ENCODE measurements around the gene SGMS1. TPM values are rescaled to one million over a fixed set of nuclear protein-coding genes. Genes with fewer than 3 reads are reported as not detected.

Gene SGMS1
- total and polyA plus RNA-seq, 2 donors (not counting 3 experiments of a cell fraction or from before 2014, with no cell fraction given), result 9.7 to 23.7 TPM

GRCh38 chr10:50624413-50624865 lies 683 bp upstream of the SGMS1 start:
- TF ChIP-seq MAX (IDR thresholded peaks at IDR 0.05; ENCODE audit: insufficient read depth, insufficient read length), result peak; percentile 78
- TF ChIP-seq GATA2 (IDR thresholded peaks at IDR 0.05; ENCODE audit: insufficient read depth, insufficient read length, low read depth, low read length), result no peak
- peak; percentile 65 for TF ChIP-seq POLR2A (IDR thresholded peaks at IDR 0.05; ENCODE audit: low read depth, low read length)
- peak; percentile 51 for TF ChIP-seq MYC (IDR thresholded peaks at IDR 0.05; ENCODE audit: low read depth, low read length)
- no peak for TF ChIP-seq JUN (IDR thresholded peaks at IDR 0.05; ENCODE audit: borderline replicate concordance, insufficient read depth, insufficient read length, low read depth)
- no peak for TF ChIP-seq POLR2AphosphoS5 (IDR thresholded peaks at IDR 0.05; ENCODE audit: insufficient read depth, low read depth, low read length)
- BruUV-seq (replicated peaks), result no TSS peak
- no peaks in the 10 kb centered on the region for H3K9me1 ChIP-seq (replicated peaks; ENCODE audit: control insufficient read depth, extremely low read depth, insufficient read depth, low read length)
- H3K4me1 ChIP-seq (ENCODE audit: control insufficient read depth, extremely low read depth, insufficient read depth, low read length), result peaks cover 20% of the 10 kb centered on the region
- no peaks in the 10 kb centered on the region for H3K27me3 ChIP-seq (ENCODE audit: control insufficient read depth in 2 of 2, insufficient read depth in 2 of 2, low read length in 2 of 2)
- H3K36me3 ChIP-seq (ENCODE audit: control insufficient read depth in 2 of 2, extremely low read depth in 1 of 2, insufficient read depth in 2 of 2, low read length in 2 of 2), result no peaks in the 10 kb centered on the region
- peak overlapping the region; percentile 85 for H2AFZ ChIP-seq (ENCODE audit: low read depth, low read length)
- peak overlapping the region; percentile 93 for H3K9ac ChIP-seq (replicated peaks; ENCODE audit: extremely low read depth, insufficient read depth, low read length)
- no peaks in the 10 kb centered on the region for H3K79me2 ChIP-seq (ENCODE audit: control insufficient read depth, insufficient read depth, low read length)
- no peaks in the 10 kb centered on the region for H3K9me3 ChIP-seq (replicated peaks; ENCODE audit: control insufficient read depth, insufficient read depth, low read length)
- H3K4me2 ChIP-seq (ENCODE audit: insufficient read depth, low read length), result peak overlapping the region; percentile 94
- FAIRE-seq (peak; percentile 80), DNase-seq (ENCODE audit: low read depth, low spot score) (peak; percentile 96)
- no peaks in the 10 kb centered on the region for H4K20me1 ChIP-seq (replicated peaks; ENCODE audit: control insufficient read depth, extremely low read depth, insufficient read depth, low read length)
- peak overlapping the region; percentile 71 to 80 (median 72) for H3K4me3 ChIP-seq (replicated peaks in 1 of 3; ENCODE audit: insufficient read depth in 1 of 3, low read depth in 1 of 3, low read length in 3 of 3)
- intact Hi-C loops (cut with micrococcal nuclease) (loop anchor here (1.0 to 5.0 kb wide), 6 partner anchors 29 to 1953 kb away; partner anchors contain the start of gene ASAH2B), dilution Hi-C loops (cut with MboI; ENCODE audit: extremely low pct_ligation_motif_present, low sequenced_read_pairs) (no loop called here)
- H3K27ac ChIP-seq (ENCODE audit: insufficient read depth, low read depth, low read length), result peak overlapping the region; percentile 94
- CTCF ChIA-PET, result interaction anchor here (0.7 to 7.3 kb wide), 12 partner anchors 12 to 348 kb away, joined by 3 to 106 read pairs (median 4); no protein-coding TSS in a partner anchor
- POLR2A ChIA-PET, result interaction anchor here (0.7 to 1.1 kb wide), 3 partner anchors 19 to 206 kb away, joined by 3 read pairs; no protein-coding TSS in a partner anchor

All from endothelial cell of umbilical vein (primary cell).